DOHH2 (cell line): ENCODE data around the gene RNF8.

Experiments
- EZH2phosphoT487 ChIP-seq: fragments of 200-600 bp; sonication (generic); IDR thresholded peaks from 2 replicates; pipeline ENCODE4 v1.6.1; 2017; ENCODE audit warnings: borderline replicate concordance, mild to moderate bottlenecking, antibody characterized with exemption, low read length, moderate library complexity, mixed read lengths
- TF ChIP-seq, protein P1 (sequence below): fragments of 200-600 bp; sonication (generic); IDR thresholded peaks from one replicate; pipeline ENCODE4 v1.5.1; 2014; ENCODE audit warnings: antibody characterized with exemption, mild to moderate bottlenecking, low read depth, low read length; ENCODE audit not compliant: poor library complexity, severe bottlenecking

DNA sequence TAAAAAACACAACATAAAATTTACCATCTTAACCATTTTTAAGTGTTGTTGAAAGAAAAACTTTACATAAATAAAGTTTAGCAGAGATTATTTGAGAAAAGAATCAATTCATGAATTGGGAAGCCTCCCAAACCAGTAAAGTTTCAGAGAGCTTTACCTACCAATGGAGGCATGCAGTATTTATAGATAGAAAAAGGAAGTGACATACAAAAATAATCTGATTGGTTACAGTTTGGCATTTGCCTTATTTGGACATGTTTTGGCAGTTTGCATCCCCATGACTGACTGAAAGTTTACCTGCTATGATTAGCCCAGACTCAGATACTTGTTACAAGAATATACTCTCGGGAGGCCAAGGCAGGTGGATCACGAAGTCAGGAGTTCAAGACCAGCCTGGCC is 75.6 kb downstream of the RNF8 start:
- TF ChIP-seq, protein P1, sequence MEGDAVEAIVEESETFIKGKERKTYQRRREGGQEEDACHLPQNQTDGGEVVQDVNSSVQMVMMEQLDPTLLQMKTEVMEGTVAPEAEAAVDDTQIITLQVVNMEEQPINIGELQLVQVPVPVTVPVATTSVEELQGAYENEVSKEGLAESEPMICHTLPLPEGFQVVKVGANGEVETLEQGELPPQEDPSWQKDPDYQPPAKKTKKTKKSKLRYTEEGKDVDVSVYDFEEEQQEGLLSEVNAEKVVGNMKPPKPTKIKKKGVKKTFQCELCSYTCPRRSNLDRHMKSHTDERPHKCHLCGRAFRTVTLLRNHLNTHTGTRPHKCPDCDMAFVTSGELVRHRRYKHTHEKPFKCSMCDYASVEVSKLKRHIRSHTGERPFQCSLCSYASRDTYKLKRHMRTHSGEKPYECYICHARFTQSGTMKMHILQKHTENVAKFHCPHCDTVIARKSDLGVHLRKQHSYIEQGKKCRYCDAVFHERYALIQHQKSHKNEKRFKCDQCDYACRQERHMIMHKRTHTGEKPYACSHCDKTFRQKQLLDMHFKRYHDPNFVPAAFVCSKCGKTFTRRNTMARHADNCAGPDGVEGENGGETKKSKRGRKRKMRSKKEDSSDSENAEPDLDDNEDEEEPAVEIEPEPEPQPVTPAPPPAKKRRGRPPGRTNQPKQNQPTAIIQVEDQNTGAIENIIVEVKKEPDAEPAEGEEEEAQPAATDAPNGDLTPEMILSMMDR = no peak
- TF ChIP-seq EZH2phosphoT487 = no peak
